A204.1 (cell line): ENCODE measurements around the gene CD302.
"Not testable (repeated sequence)": the region's sequence is repeated elsewhere in the genome, so short reads cannot be mapped to it uniquely, and the experiment has no call there.

Experiments
- FAIRE-seq: peaks from 2 replicates; lab custom pipeline; 2012; peaks lifted over from hg19 to GRCh38; lab: Jason Lieb, UNC

The CD302 gene

GRCh38 chr2:159748089-159748488 is 49.9 kb downstream of the CD302 start:
- no peak for FAIRE-seq

GRCh38 chr2:159745237-159745636 is 52.8 kb downstream of the CD302 start:
- not testable (repeated sequence) for FAIRE-seq

GRCh38 chr2:159744363-159744762 is 53.6 kb downstream of the CD302 start:
- FAIRE-seq, result no peak

DNA sequence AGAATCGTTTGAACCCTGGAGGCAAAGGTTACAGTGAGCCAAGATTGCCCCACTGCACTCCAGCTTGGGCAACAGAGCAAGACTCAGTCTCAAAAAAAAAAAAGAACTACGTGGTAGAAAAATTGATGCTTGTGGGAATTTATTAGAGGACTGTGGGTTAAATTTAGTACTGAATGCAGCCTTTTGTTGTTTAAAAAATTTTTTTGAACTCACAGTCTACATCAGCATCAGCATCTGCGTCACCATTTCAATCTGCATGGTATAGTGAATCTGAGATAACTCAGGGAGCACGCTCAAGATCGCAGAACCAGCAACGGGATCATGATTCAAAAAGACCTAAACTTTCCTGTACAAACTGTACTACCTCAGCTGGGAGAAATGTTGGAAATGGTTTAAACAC is 55.2 kb downstream of the CD302 start:
- no peak for FAIRE-seq

DNA sequence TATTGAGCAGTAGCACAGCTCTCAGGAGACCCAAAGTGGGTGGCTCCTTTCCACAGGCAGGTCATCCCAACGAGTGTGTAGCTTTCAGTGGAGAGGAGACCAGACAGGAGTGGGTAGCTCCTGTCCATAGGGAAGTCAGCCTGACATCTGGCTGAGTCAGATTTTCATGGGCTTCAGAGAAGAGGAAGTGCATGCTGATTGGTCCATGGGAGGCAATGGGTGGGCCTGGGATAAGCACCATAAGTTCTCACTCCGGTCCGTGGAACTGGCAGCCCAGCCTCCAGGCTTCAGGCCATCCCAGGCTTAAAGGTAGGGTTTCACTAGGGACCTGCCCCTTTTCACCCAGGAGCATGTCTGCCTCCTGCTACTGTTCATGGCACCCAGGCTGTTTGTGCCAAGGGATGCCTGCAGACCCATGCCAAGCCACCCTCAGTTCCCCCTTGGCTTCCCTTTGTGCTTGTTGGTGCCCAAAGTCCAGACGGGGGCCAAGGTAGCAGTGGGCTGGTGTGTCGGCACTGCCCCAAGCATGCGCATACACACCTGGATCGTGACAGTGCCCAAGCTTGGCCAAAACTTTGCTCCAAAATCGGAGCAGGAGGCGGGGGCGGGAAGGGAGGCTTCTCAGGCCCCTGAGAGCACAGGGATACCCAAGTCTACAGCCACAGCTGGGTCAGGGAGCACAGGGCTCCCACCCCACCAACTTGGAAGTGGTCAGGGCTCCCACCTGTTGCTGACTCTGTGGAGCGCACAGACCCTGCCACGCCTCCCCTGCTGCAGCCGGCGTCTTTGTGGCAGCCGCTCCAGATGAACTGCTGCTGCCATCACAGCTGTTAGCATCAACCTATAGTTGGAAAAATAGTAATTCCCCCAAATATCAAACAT is 59.3 kb downstream of the CD302 start:
- FAIRE-seq, result no peak

DNA sequence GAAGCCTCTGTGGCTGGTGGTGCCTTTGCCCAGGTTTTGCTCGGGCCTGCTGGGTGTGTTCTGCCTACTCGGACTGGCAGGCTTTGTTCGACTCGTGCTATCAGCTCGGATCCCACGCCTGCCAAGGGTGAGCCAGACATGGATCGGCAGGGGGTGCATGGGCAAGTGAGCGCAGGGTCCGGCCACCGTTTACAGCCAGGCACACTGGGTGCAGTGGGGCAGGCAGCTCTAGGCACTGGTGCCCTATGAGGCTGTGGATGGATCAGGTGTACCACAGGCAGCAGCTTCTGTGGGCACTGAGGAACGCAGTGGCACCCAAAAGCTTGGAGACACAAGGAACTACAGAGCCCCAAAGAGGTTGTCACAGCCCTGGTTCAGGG is 60.1 kb downstream of the CD302 start:
- FAIRE-seq, result no peak

DNA sequence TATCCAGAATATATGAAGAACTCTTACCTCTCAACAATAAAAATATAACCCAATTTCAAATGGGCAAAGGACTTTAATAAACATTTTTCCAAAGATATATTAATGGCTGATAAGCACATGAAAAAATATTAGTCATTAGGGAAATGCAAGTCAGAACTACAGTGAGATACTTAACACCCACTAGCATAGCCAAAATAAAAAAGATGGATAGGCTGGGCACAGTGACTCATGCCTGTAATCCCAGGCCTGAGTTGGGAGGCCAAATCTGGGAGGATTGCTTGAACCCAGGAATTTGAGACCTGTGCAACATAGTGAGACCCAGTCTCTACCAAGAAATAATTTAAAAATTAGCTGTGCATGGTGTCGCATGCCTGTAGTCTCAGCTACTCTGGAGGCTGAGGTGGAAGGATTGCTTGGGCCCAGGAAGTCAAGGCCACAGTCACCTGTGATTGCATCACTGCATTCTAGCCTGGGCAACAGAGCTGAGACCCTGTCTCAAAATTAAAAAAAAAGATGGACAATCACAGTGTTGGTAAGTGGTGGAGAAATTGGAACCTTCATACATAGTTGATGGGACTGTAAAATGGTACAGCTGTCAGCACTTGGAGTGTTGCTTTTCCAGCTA is 60.6 kb downstream of the CD302 start:
- FAIRE-seq, result no peak

DNA sequence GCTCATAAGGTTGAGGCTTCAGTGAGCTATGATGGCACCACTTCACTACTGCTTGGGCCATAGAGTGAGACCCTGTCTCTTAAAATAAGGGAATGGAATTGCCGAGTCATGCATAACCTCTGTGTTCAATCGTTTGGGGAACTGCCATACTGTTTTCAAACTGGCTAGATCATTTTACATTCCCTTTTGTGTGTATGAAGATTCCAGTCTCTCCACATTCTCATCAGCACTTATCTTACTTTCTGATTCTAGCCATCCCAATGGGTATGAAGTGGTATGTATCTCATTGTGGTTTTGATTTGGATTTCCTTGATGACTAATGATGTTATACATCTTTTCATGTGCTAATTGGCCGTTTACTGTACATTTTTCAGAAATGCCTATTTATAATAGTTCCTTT is 62.0 kb downstream of the CD302 start:
- no peak for FAIRE-seq

DNA sequence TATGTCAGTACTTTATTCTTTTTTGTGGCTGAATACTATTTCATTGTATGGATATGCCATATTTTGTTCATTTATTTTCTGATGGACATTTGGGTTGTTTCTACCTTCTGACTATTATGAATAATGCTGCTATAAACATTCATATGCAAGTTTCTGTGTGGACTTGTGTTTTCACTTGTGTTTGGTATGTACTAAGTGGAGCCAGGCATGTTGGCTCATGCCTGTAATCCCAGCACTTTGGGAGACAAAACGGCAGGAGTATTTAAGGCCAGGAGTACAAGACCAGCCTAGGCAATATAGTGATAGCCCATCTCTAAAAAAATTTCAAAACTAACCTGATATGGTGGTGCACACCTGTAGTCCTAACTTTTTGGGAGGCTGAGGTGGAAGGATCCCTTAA is 62.4 kb downstream of the CD302 start:
- FAIRE-seq, result no peak

DNA sequence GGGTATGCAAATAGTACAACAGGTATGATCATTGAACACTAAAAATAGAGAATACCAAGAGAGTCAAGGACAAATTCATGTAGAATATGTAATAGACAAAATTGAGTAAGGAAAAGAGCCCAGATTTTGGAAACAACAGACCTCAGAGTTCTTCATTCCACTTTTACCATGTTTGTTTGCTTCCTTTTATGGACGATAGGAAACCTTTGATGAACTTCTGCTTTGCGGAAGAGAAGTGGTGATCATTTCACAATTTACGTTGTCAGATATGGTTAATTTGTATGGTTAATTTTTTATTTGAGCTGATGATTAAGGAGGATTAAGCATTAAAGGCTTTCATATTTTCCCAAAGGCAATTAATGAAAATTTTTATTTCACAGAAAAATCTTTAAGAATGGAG is 69.4 kb downstream of the CD302 start:
- FAIRE-seq, result no peak

DNA sequence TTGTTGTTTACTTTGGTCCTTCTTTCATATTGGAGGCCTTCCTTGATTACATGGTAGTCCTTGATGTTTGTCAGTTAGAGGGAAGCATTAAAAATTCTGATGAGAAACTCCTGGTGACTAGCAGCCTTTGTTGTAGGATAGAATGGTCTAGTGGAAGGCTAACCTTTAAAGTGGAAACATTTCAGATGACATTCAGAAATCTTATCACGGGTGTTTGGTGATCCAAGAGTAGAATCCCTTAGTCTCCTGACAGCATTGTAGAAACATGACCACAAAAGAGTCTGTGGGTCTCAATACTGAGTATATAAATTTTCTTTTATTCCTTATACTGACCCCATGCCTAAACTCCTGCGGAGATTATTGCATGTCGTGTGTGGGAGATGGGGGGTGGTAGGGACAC is 72.3 kb downstream of the CD302 start:
- no peak for FAIRE-seq

GRCh38 chr2:159724795-159725572 is 73.0 kb downstream of the CD302 start:
- not testable (repeated sequence) for FAIRE-seq

DNA sequence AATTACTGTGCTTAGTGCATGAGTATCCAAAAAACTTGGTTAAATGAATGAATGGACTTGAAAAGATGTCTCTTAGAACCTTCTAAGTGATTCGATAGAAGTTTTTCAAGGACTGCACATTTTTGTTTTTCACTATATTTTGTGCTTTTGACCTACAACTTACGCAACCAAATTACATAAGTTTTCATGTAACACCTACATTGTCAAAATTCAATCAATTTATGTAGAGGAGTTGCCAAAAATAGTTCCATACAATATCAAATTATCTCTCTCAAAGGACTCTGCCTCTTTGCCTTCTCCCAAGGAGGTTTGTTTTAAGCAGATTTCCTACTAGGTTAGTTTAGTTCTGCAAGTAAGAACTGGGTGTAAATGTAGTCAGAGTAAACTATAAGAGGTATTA is 75.4 kb downstream of the CD302 start:
- FAIRE-seq, result no peak

- no peak for FAIRE-seq
These were observed 77.3 kb downstream of the CD302 start for GRCh38 chr2:159720676-159721075.
